ENCODE measurements around the gene FGF19.

FGF19 gene

DNA sequence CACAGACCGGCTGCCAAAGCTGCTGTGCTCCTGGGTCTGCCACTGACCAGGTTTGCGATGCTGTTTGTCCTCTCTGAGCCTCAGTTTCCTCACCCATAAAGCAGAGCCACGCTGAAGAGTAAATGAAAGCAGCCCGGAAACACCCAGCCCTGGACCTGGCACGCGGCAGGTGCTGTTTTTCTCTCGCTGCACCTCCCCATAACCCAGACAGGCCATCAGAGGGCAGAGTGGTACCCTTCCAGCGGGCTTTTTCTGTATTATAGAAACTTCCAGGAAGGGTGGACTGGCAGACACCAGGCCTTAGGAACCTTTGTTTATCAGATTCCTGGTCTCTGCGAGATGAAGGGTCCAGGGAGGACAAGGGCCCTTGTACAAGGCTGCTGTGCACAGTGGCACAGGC lies 17.9 kb upstream of the FGF19 start:
- no peak for TF ChIP-seq NFRKB (IDR thresholded peaks at IDR 0.05)
- no peak for TF ChIP-seq SP1 (IDR thresholded peaks at IDR 0.05)
- POLR2A ChIA-PET: no interaction called here
- CTCF ChIA-PET: no interaction called here
- DNase-seq (ENCODE audit: extremely low spot score): no peak

GRCh38 chr11:69721106-69721505 lies 17.3 kb upstream of the FGF19 start:
- ChIA-PET CTCF (no interaction called here), POLR2A (no interaction called here)
- DNase-seq (ENCODE audit: extremely low spot score): no peak
- TF ChIP-seq NFRKB (IDR thresholded peaks at IDR 0.05): no peak
- no peak for TF ChIP-seq SUZ12 (IDR thresholded peaks at IDR 0.05)
- no peak for TF ChIP-seq FOXA1 (IDR thresholded peaks at IDR 0.05)
- no peak for TF ChIP-seq BHLHE40 (IDR thresholded peaks at IDR 0.05; ENCODE audit: borderline replicate concordance)
- no peak for TF ChIP-seq ELF4 (IDR thresholded peaks at IDR 0.05)
- no peak for TF ChIP-seq SP1 (IDR thresholded peaks at IDR 0.05)
- TF ChIP-seq FOXK2 (IDR thresholded peaks at IDR 0.05): no peak
- TF ChIP-seq CTBP1 (IDR thresholded peaks at IDR 0.05; ENCODE audit: borderline replicate concordance): no peak
- no peak for TF ChIP-seq ARNT (IDR thresholded peaks at IDR 0.05)
- no peak for TF ChIP-seq TARDBP (IDR thresholded peaks at IDR 0.05)

DNA sequence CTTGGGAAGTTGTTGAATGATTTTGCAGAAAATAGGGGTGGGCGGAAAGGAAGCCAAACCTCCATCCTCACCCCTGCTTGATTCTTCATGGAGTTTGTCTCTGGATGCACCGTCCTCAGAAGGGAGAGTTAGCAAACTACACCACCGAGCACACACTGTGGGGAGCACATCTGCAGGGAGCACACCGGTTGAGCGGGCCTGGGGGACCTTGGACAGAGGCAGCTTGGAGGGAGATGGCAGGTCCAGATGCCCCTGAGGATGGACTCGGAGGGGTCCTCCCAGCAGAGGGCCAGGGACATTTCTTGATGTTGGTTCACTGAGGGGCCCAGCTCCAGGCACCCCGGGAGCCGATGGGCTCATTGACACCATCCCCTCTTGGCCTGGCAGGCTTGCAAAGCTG lies 15.1 kb upstream of the FGF19 start:
- POLR2A ChIA-PET: no interaction called here
- no peak for DNase-seq (ENCODE audit: extremely low spot score)
- CTCF ChIA-PET: no interaction called here
- TF ChIP-seq HDGF (IDR thresholded peaks at IDR 0.05; ENCODE audit: borderline replicate concordance): no peak
- no peak for TF ChIP-seq FOXA1 (IDR thresholded peaks at IDR 0.05)
- TF ChIP-seq, protein P1, sequence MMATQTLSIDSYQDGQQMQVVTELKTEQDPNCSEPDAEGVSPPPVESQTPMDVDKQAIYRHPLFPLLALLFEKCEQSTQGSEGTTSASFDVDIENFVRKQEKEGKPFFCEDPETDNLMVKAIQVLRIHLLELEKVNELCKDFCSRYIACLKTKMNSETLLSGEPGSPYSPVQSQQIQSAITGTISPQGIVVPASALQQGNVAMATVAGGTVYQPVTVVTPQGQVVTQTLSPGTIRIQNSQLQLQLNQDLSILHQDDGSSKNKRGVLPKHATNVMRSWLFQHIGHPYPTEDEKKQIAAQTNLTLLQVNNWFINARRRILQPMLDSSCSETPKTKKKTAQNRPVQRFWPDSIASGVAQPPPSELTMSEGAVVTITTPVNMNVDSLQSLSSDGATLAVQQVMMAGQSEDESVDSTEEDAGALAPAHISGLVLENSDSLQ (IDR thresholded peaks at IDR 0.05): no peak
- TF ChIP-seq TARDBP (IDR thresholded peaks at IDR 0.05): no peak
- no peak for TF ChIP-seq LEF1 (IDR thresholded peaks at IDR 0.05; ENCODE audit: borderline replicate concordance)
- TF ChIP-seq FOXM1 (IDR thresholded peaks at IDR 0.05; ENCODE audit: borderline replicate concordance): no peak
- no peak for TF ChIP-seq L3MBTL2 (conservative IDR thresholded peaks at IDR 0.05)
- TF ChIP-seq ARNT (IDR thresholded peaks at IDR 0.05): no peak
- no peak for TF ChIP-seq CTBP1 (IDR thresholded peaks at IDR 0.05; ENCODE audit: borderline replicate concordance)
- no peak for TF ChIP-seq FOXK2 (IDR thresholded peaks at IDR 0.05)
- no peak for TF ChIP-seq SUZ12 (IDR thresholded peaks at IDR 0.05)
- no peak for TF ChIP-seq ELF4 (IDR thresholded peaks at IDR 0.05)
- no peak for TF ChIP-seq NFRKB (IDR thresholded peaks at IDR 0.05)
- TF ChIP-seq BHLHE40 (IDR thresholded peaks at IDR 0.05; ENCODE audit: borderline replicate concordance): no peak
- no peak for TF ChIP-seq ZNF384 (IDR thresholded peaks at IDR 0.05)
- TF ChIP-seq SP1 (IDR thresholded peaks at IDR 0.05): no peak

DNA sequence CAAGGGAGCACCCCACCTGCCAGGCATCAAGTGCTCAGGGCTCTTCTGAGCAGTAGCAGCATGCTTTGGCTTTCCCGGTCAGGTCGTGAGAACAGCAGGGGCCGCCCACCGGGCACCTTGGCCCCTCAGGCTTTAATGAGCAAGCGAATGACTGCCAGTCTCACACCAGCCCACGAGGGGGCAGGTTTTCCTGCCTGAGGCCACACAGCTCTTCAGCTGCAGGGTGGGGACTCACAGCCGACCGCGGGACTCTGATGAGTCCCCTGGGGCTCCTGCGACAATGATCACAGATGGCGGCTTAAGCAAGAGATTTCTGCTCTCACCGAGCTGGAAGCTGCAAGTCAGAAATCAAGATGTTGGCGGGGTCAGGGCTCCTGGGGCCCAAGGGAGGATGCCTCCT lies 14.3 kb upstream of the FGF19 start:
- TF ChIP-seq SP1 (IDR thresholded peaks at IDR 0.05) (no peak), NFRKB (IDR thresholded peaks at IDR 0.05) (no peak), FOXK2 (IDR thresholded peaks at IDR 0.05) (no peak), BHLHE40 (IDR thresholded peaks at IDR 0.05; ENCODE audit: borderline replicate concordance) (no peak), SUZ12 (IDR thresholded peaks at IDR 0.05) (no peak)
- peak; percentile 87 for DNase-seq (ENCODE audit: extremely low spot score)
- ChIA-PET POLR2A (no interaction called here), CTCF (interaction anchor here (0.9 to 1.2 kb wide), 2 partner anchors 18 to 24 kb away, joined by 3 to 4 read pairs; no protein-coding TSS in a partner anchor)

DNA sequence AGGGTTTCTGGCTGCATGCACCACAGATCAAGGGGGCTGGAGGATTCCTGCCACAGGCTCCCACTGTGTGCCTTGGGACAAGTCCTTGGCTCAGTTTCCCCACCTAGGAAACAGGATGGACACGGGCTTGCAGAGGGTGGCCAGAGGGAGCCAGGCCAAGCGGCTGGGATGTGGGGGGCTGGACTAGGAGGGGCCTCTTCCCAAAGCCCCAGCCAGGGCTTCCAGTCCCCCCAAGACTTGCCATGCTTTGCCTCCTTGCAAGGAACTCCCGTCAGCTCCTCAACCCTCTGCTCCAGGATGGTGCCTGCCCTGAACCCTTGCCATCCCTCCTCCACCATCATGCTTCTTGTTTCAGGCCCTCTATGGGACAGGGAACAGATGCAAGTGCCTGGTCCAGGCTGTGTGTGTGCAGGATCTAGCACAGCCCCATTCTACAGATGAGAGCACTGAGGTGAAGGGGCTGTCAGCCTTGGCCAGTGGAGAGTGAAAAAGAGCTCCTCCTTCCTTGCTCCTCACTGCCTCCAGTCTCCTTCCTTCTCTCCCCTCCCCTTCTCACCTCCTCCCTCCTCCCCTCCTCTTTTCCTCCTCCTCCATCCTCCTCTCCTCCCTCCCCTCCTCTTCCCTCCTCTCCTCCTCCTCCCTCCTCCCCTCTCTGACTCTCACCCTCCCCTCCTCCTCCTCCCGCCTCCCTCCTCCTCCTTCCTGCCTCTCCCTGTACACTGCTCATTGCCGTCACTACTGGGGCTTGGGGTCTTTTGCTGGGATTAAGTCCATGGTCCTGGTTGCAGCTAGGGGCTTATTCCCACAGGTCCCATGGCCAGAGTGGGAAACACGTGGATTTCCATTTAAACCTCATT lies 13.3 kb upstream of the FGF19 start:
- DNase-seq (ENCODE audit: extremely low spot score): no peak
- ChIA-PET CTCF (interaction anchor here (0.9 to 1.2 kb wide), 2 partner anchors 17 to 25 kb away, joined by 3 to 4 read pairs; no protein-coding TSS in a partner anchor), POLR2A (no interaction called here)
- TF ChIP-seq ZNF384 (IDR thresholded peaks at IDR 0.05) (no peak), CTBP1 (IDR thresholded peaks at IDR 0.05; ENCODE audit: borderline replicate concordance) (no peak), SUZ12 (IDR thresholded peaks at IDR 0.05) (no peak), FOXK2 (IDR thresholded peaks at IDR 0.05) (no peak), BHLHE40 (IDR thresholded peaks at IDR 0.05; ENCODE audit: borderline replicate concordance) (no peak), FOXM1 (IDR thresholded peaks at IDR 0.05; ENCODE audit: borderline replicate concordance) (no peak), FOXA1 (IDR thresholded peaks at IDR 0.05) (no peak), ARNT (IDR thresholded peaks at IDR 0.05) (no peak), HDGF (IDR thresholded peaks at IDR 0.05; ENCODE audit: borderline replicate concordance) (no peak), ELF4 (IDR thresholded peaks at IDR 0.05) (no peak), LEF1 (IDR thresholded peaks at IDR 0.05; ENCODE audit: borderline replicate concordance) (no peak), NFRKB (IDR thresholded peaks at IDR 0.05) (no peak), TARDBP (IDR thresholded peaks at IDR 0.05) (no peak), L3MBTL2 (conservative IDR thresholded peaks at IDR 0.05) (no peak), SP1 (IDR thresholded peaks at IDR 0.05) (no peak)
- TF ChIP-seq, protein P1 (IDR thresholded peaks at IDR 0.05): no peak

DNA sequence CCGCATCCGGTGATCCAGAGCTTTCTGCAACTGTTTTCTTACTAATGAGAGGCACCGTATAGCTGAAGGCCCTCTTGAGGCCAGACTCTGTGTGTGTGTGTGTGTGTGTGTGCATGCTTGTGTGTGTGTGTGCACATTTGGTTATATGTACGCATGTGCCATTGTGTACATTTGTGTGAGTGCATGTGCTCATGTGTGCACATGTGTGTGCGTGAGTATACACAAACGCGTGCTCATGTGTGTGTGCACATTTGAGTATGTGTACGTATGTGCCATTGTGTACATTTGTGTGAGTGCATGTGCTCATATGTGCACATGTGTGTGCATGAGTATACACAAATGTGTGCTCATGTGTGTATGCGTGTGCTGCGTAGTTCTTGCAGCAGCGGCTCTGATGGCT lies 12.3 kb upstream of the FGF19 start:
- no peak for DNase-seq (ENCODE audit: extremely low spot score)
- POLR2A ChIA-PET: interaction anchor here (1.0 kb wide), 1 partner anchor 23 kb away, joined by 3 read pairs; no protein-coding TSS in a partner anchor
- CTCF ChIA-PET: no interaction called here
- TF ChIP-seq BHLHE40 (IDR thresholded peaks at IDR 0.05; ENCODE audit: borderline replicate concordance) (no peak), FOXK2 (IDR thresholded peaks at IDR 0.05) (no peak), SUZ12 (IDR thresholded peaks at IDR 0.05) (no peak), ZNF384 (IDR thresholded peaks at IDR 0.05) (no peak), SP1 (IDR thresholded peaks at IDR 0.05) (no peak), CTBP1 (IDR thresholded peaks at IDR 0.05; ENCODE audit: borderline replicate concordance) (no peak), ELF4 (IDR thresholded peaks at IDR 0.05) (no peak), FOXA1 (IDR thresholded peaks at IDR 0.05) (no peak), ARNT (IDR thresholded peaks at IDR 0.05) (no peak), L3MBTL2 (conservative IDR thresholded peaks at IDR 0.05) (no peak), NFRKB (IDR thresholded peaks at IDR 0.05) (no peak), HDGF (IDR thresholded peaks at IDR 0.05; ENCODE audit: borderline replicate concordance) (no peak), LEF1 (IDR thresholded peaks at IDR 0.05; ENCODE audit: borderline replicate concordance) (no peak), FOXM1 (IDR thresholded peaks at IDR 0.05; ENCODE audit: borderline replicate concordance) (no peak), TARDBP (IDR thresholded peaks at IDR 0.05) (no peak)
- TF ChIP-seq, protein P1 (IDR thresholded peaks at IDR 0.05): no peak

Data from HEK293T (cell line).